ENCODE data around the gene C2orf80. TPM values are rescaled to one million over a fixed set of nuclear protein-coding genes. Genes with fewer than 3 reads are reported as not detected.

C2orf80 gene
- total RNA-seq, 1 donor from 2014 or later, result not detected

- H3K4me3 ChIP-seq (ENCODE audit: low read depth, low read length), result no peak overlapping the region
- TF ChIP-seq CTCF (conservative IDR thresholded peaks at IDR 0.05; ENCODE audit: low read depth, low read length), result no peak
- DNase-seq (ENCODE audit: low read depth), result no peak
Measured at GRCh38 chr2:208164951-208165755, 24.7 kb downstream of the C2orf80 start.

DNA sequence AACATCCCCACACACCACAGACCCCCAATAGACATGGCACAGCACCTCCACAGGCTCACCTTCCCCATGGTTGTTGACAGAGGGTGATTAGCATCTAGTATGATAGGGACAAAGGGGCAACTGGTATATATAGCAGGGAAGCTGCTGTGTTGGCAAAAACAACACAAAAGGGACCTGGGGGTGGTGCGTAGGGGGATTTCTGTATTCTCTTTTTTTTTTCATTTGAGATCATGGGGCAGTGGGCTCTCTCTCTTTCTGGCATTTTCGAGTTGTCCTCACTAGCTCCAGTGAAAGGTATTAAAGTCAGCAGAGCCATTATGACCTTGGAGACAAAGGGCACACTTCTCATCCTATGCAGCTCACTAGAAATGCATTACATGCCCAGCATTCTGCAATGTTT, 26.3 kb downstream of the C2orf80 start, which contains the start of gene CRYGA:
Gene CRYGA, minus strand, starts transcription at position 101 of the 400 bp plus-strand sequence. Its CDS starts 33 bp downstream, at position 68.
- no peak within 1 kb of the TSS for H3K4me3 ChIP-seq (ENCODE audit: low read depth, low read length)
- no peak for DNase-seq (ENCODE audit: low read depth)
- no peak for TF ChIP-seq CTCF (conservative IDR thresholded peaks at IDR 0.05; ENCODE audit: low read depth, low read length)

GRCh38 chr2:208156439-208156838, 33.4 kb downstream of the C2orf80 start:
- DNase-seq (ENCODE audit: low read depth), result no peak
- TF ChIP-seq CTCF (conservative IDR thresholded peaks at IDR 0.05; ENCODE audit: low read depth, low read length), result no peak
- H3K4me3 ChIP-seq (ENCODE audit: low read depth, low read length), result no peak overlapping the region

DNA sequence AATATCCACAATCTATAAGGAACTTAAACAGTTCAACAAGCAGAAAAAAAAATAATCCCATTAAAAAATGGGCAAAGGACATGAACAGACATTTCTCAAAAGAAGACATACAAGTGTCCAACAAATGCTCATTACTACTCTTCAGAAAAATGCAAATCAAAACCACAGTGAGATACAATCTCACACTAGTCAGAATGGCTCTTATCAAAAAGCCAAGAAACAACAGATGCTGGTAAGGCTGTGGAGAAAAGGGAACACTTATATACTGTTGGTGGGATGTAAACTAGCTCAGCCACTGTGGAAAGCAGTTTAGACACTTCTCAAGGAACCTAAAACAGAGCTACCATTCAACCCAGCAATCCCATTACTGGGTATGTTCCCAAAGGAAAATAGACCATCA, 36.7 kb downstream of the C2orf80 start:
- H3K4me3 ChIP-seq (ENCODE audit: low read depth, low read length), result no peak overlapping the region
- TF ChIP-seq CTCF (conservative IDR thresholded peaks at IDR 0.05; ENCODE audit: low read depth, low read length), result no peak
- DNase-seq (ENCODE audit: low read depth), result no peak

DNA sequence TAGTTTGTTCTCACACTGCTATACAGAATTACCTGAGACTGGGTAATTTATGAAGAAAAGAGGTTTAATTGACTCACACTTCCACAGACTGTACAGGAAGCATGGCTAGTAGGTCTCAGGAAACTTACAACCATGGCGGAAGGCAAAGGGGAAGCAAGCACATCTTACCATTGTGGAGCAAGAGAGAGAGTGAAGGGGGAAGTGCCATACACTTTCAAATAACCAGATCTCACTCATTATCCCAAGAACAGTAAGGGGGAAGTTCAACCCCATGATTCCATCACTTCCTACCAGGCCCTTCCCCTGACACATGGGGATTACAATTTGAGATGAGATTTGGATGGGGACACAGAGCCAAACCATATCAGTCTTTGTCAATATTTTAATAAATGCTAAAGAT, 38.9 kb downstream of the C2orf80 start:
- H3K4me3 ChIP-seq (ENCODE audit: low read depth, low read length), result no peak overlapping the region
- no peak for DNase-seq (ENCODE audit: low read depth)
- no peak for TF ChIP-seq CTCF (conservative IDR thresholded peaks at IDR 0.05; ENCODE audit: low read depth, low read length)

- no peak overlapping the region for H3K4me3 ChIP-seq (ENCODE audit: low read depth, low read length)
- no peak for TF ChIP-seq CTCF (conservative IDR thresholded peaks at IDR 0.05; ENCODE audit: low read depth, low read length)
- no peak for DNase-seq (ENCODE audit: low read depth)
Measured at GRCh38 chr2:208150094-208150493, 39.7 kb downstream of the C2orf80 start.

DNA sequence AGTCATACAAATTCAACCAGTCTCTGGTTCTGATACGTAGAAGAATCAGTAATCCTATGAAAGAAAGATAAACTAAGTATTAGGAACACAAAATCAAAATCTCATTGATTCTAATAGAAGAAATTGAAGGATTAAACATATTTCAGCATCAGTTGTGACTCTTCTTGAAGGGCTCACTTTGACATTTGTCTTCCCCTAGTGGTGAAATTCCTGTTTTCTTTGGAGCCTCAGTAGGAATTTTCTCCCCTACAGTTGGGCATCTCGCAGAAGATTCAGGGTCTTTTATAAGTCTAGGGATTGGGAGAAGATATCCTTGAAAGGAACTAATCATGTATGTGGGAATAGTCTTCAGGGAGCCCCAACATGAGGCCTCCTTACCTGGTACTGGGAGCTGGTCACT, 41.0 kb downstream of the C2orf80 start:
- peak; percentile 46 for TF ChIP-seq CTCF (conservative IDR thresholded peaks at IDR 0.05; ENCODE audit: low read depth, low read length)
- DNase-seq (ENCODE audit: low read depth), result no peak
- no peak overlapping the region for H3K4me3 ChIP-seq (ENCODE audit: low read depth, low read length)

All from epithelial cell of proximal tubule (primary cell).